PFSK-1 (cell line): ENCODE data around the gene ATP6V0A1.
"Not testable (repeated sequence)": the region's sequence is repeated elsewhere in the genome, so short reads cannot be mapped to it uniquely, and the experiment has no call there.

Source experiments
- FOXP2 ChIP-seq: optimal IDR thresholded peaks from 2 replicates; pipeline ENCODE3; 2011; ENCODE audit warnings: borderline replicate concordance, control low read depth, inconsistent platforms; ENCODE audit not compliant: insufficient read depth; ENCODE audit errors: extremely low read length, extremely low read depth
- POLR2AphosphoS5 ChIP-seq: IDR thresholded peaks from 2 replicates; pipeline ENCODE4 v1.6.1; 2012; ENCODE audit warnings: low read depth, mild to moderate bottlenecking, control low read depth, low read length, moderate library complexity
- SIN3A ChIP-seq: IDR thresholded peaks from 2 replicates; pipeline ENCODE4 v1.6.1; 2012; ENCODE audit warnings: mild to moderate bottlenecking, low read length, moderate library complexity, borderline replicate concordance; ENCODE audit not compliant: insufficient read depth
- TAF1 ChIP-seq: IDR thresholded peaks from 2 replicates; pipeline ENCODE4 v1.6.1; 2012; ENCODE audit warnings: low read length, control low read depth, borderline replicate concordance; ENCODE audit not compliant: insufficient read depth
- TF ChIP-seq, protein P1 (sequence below), 2 experiments: IDR thresholded peaks; 2 replicates each; pipeline versions ENCODE4 v1.6.1 to v1.8.0; 2011 to 2012; ENCODE audit warnings: low read depth in 2 of 2, low read length in 2 of 2, control low read depth in 1 of 2, inconsistent platforms in 1 of 2, mild to moderate bottlenecking in 1 of 2, moderate library complexity in 1 of 2; ENCODE audit not compliant: insufficient read depth in 1 of 2

ATP6V0A1 gene

DNA sequence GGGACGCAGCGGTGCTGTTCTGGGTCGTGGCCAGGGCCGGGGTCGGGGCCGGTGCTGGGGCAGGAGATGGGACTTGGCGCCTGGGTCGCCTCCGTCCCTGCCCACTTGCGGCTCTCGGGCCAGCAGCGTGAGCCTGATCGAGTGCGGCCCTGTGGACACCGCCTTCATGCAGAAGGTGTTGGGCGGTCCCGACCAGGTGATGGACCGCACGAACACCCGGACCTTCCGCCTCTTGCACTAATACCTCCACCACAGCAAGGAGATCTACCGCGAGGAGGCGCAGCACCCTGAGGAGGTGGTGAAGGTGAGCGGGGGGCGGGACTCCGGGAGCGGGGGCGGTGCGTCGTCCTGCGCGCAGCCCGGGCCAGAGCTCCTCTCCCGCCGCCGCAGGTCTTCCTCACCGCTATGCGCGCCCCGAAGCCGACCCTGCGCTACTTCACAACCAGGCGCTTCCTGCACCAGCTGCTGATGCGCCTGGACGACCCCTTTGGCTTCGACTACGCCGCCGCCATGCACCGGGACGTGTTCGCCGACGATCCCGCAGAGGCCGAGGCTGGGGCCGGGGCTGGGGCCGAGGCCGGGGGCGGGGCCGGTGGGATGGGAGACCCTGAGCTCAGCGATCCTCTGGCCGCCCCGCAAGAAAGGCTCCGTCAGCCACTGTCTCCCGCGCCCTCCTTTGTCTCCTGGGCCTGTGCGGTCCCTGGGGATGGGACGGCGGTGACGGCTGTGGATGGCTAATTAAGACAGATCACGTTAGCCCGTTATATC lies 89.6 kb downstream of the ATP6V0A1 start:
- TF ChIP-seq POLR2AphosphoS5 (no peak), SIN3A (no peak), FOXP2 (no peak), TAF1 (no peak)
- TF ChIP-seq, protein P1, sequence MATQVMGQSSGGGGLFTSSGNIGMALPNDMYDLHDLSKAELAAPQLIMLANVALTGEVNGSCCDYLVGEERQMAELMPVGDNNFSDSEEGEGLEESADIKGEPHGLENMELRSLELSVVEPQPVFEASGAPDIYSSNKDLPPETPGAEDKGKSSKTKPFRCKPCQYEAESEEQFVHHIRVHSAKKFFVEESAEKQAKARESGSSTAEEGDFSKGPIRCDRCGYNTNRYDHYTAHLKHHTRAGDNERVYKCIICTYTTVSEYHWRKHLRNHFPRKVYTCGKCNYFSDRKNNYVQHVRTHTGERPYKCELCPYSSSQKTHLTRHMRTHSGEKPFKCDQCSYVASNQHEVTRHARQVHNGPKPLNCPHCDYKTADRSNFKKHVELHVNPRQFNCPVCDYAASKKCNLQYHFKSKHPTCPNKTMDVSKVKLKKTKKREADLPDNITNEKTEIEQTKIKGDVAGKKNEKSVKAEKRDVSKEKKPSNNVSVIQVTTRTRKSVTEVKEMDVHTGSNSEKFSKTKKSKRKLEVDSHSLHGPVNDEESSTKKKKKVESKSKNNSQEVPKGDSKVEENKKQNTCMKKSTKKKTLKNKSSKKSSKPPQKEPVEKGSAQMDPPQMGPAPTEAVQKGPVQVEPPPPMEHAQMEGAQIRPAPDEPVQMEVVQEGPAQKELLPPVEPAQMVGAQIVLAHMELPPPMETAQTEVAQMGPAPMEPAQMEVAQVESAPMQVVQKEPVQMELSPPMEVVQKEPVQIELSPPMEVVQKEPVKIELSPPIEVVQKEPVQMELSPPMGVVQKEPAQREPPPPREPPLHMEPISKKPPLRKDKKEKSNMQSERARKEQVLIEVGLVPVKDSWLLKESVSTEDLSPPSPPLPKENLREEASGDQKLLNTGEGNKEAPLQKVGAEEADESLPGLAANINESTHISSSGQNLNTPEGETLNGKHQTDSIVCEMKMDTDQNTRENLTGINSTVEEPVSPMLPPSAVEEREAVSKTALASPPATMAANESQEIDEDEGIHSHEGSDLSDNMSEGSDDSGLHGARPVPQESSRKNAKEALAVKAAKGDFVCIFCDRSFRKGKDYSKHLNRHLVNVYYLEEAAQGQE (IDR thresholded peaks at IDR 0.05; ENCODE audit: insufficient read depth in 1 of 2, low read depth in 2 of 2, low read length in 2 of 2), result no peak

DNA sequence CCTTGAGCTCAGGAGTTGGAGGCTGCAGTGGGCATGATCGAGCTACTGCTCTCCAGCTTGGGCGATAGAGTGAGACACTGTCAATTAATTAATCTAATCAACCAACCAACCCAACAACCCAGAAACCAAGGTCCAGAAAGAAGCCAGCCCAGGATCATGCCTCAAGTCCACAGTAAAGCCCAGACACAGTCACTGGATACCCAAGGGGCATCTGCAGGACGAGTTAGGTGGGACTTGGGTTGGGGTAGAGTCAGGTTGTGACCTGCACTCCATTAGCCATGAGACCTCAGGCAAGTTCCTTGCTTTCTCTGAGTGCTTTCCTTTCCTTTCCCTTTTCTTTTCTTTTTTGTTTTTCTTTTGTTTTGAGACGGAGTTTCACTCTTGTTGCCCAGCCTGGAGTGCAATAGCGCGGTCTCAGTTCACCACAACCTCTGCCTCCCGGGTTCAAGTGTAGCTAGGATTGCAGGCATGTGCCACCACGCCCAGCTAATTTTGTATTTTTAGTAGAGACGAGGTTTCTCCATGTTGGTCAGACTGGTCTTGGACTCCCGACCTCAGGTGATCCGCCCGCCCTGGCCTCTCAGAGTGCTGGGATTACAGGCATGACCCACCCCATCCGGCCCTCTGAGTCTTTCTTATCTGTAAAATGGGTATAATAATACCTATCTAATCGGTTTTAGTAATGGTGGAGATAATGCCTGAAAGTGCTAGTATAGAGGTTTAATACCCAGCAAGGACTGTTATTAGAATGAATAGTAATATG lies 90.5 kb downstream of the ATP6V0A1 start:
- TF ChIP-seq FOXP2 (no peak), SIN3A (no peak), TAF1 (no peak), POLR2AphosphoS5 (no peak)
- TF ChIP-seq, protein P1 (IDR thresholded peaks at IDR 0.05; ENCODE audit: insufficient read depth in 1 of 2, low read depth in 2 of 2, low read length in 2 of 2), result no peak

DNA sequence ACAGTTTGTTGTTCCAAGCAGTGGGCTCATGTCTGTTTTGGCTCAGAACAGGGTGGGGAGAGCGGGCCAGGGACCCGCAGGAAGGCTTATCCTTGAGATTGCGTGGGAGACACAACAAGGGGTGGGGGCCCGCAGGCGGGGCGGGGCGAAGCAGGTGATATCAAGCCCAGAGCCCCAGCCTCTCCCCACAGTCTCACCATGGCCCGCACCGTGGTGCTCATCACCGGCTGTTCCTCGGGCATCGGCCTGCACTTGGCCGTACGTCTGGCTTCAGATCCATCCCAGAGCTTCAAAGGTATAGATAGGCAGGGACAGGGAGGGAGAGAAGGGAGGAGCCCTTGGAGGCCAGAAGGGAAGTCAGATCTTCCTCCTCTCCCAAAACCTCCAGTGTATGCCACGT lies 94.1 kb downstream of the ATP6V0A1 start, which contains the start of gene HSD17B1:
Gene HSD17B1 (plus strand): TSS at position 188 of the 400 bp plus-strand sequence. CDS start 11 bp downstream, at position 199.
- TF ChIP-seq, protein P1 (IDR thresholded peaks at IDR 0.05; ENCODE audit: insufficient read depth in 1 of 2, low read depth in 2 of 2, low read length in 2 of 2), result not testable (repeated sequence)
- TF ChIP-seq SIN3A, FOXP2: not testable (repeated sequence)

DNA sequence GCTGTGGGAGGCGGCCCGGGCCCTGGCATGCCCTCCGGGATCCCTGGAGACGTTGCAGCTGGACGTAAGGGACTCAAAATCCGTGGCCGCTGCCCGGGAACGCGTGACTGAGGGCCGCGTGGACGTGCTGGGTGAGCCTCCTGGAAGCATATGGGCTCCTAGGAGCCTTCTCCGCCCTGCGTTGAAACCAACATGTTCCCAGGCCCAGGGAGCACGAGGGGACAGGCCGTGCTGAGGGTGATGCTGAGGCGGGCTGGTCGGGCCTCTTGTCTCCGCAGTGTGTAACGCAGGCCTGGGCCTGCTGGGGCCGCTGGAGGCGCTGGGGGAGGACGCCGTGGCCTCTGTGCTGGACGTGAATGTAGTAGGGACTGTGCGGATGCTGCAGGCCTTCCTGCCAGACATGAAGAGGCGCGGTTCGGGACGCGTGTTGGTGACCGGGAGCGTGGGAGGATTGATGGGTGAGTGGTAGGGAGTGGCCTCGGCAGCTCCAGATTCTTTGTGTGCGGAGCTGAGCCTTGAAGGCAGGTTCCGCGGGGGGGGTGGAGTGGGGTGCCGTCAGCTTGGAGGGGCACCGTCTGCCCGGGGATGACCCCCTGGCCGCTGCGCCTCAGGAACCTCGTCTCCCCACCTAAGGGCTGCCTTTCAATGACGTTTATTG lies 94.6 kb downstream of the ATP6V0A1 start:
- TF ChIP-seq TAF1 (no peak), FOXP2 (no peak), POLR2AphosphoS5 (no peak), SIN3A (no peak)
- TF ChIP-seq, protein P1 (IDR thresholded peaks at IDR 0.05; ENCODE audit: insufficient read depth in 1 of 2, low read depth in 2 of 2, low read length in 2 of 2), result no peak
